Measurements from ENCODE around the gene CBR4. TPM values are rescaled to one million over a fixed set of nuclear protein-coding genes. Genes with fewer than 3 reads are reported as not detected.

CBR4 gene
- total RNA-seq, 1 donor from 2014 or later = 19.8 TPM

- Histone ChIP-seq H3K9me3 (ENCODE audit: control insufficient read depth in 3 of 3, low read length in 3 of 3) (no peaks in the 10 kb centered on the region), H3K36me3 (ENCODE audit: control insufficient read depth in 3 of 3, insufficient read depth in 3 of 3, low read length in 3 of 3) (no peaks in the 10 kb centered on the region), H3K27me3 (ENCODE audit: control insufficient read depth in 3 of 3, insufficient read depth in 3 of 3, low read length in 3 of 3) (no peaks in the 10 kb centered on the region), H3K9ac (ENCODE audit: low read depth in 1 of 3, low read length in 3 of 3) (no peak overlapping the region), H3K27ac (ENCODE audit: low read depth, low read length) (no peak overlapping the region), H3K4me1 (ENCODE audit: control insufficient read depth in 3 of 3, insufficient read depth in 3 of 3, low read length in 3 of 3) (peaks cover 0 to 5% (median 5%) of the 10 kb centered on the region in 3 donors), H3K4me3 (ENCODE audit: low read length in 3 of 3) (no peak overlapping the region)
Observed at GRCh38 chr4:169017971-169018370, 7.9 kb upstream of the CBR4 start.

GRCh38 chr4:169015186-169015623, 5.2 kb upstream of the CBR4 start:
- Histone ChIP-seq H3K36me3 (ENCODE audit: control insufficient read depth in 3 of 3, insufficient read depth in 3 of 3, low read length in 3 of 3) (no peaks in the 10 kb centered on the region), H3K9me3 (ENCODE audit: control insufficient read depth in 3 of 3, low read length in 3 of 3) (no peaks in the 10 kb centered on the region), H3K27me3 (ENCODE audit: control insufficient read depth in 3 of 3, insufficient read depth in 3 of 3, low read length in 3 of 3) (no peaks in the 10 kb centered on the region), H3K27ac (ENCODE audit: low read depth, low read length) (no peak overlapping the region), H3K4me1 (ENCODE audit: control insufficient read depth in 3 of 3, insufficient read depth in 3 of 3, low read length in 3 of 3) (peaks cover 0 to 5% (median 5%) of the 10 kb centered on the region in 3 donors), H3K4me3 (ENCODE audit: low read length in 3 of 3) (no peak overlapping the region), H3K9ac (ENCODE audit: low read depth in 1 of 3, low read length in 3 of 3) (no peak overlapping the region)

GRCh38 chr4:169014586-169014985, 4.5 kb upstream of the CBR4 start:
- Histone ChIP-seq H3K4me1 (ENCODE audit: control insufficient read depth in 3 of 3, insufficient read depth in 3 of 3, low read length in 3 of 3) (peaks cover 0 to 5% (median 5%) of the 10 kb centered on the region in 3 donors), H3K4me3 (ENCODE audit: low read length in 3 of 3) (no peak overlapping the region), H3K27me3 (ENCODE audit: control insufficient read depth in 3 of 3, insufficient read depth in 3 of 3, low read length in 3 of 3) (no peaks in the 10 kb centered on the region), H3K27ac (ENCODE audit: low read depth, low read length) (no peak overlapping the region), H3K9ac (ENCODE audit: low read depth in 1 of 3, low read length in 3 of 3) (no peak overlapping the region), H3K9me3 (ENCODE audit: control insufficient read depth in 3 of 3, low read length in 3 of 3) (no peaks in the 10 kb centered on the region), H3K36me3 (ENCODE audit: control insufficient read depth in 3 of 3, insufficient read depth in 3 of 3, low read length in 3 of 3) (no peaks in the 10 kb centered on the region)

GRCh38 chr4:169013396-169013795, 3.3 kb upstream of the CBR4 start:
- Histone ChIP-seq H3K9ac (ENCODE audit: low read depth in 1 of 3, low read length in 3 of 3) (no peak overlapping the region), H3K27ac (ENCODE audit: low read depth, low read length) (no peak overlapping the region), H3K27me3 (ENCODE audit: control insufficient read depth in 3 of 3, insufficient read depth in 3 of 3, low read length in 3 of 3) (no peaks in the 10 kb centered on the region), H3K4me3 (ENCODE audit: low read length in 3 of 3) (no peak overlapping the region), H3K4me1 (ENCODE audit: control insufficient read depth in 3 of 3, insufficient read depth in 3 of 3, low read length in 3 of 3) (peaks cover 6 to 15% (median 10%) of the 10 kb centered on the region in 3 donors), H3K36me3 (ENCODE audit: control insufficient read depth in 3 of 3, insufficient read depth in 3 of 3, low read length in 3 of 3) (no peaks in the 10 kb centered on the region), H3K9me3 (ENCODE audit: control insufficient read depth in 3 of 3, low read length in 3 of 3) (no peaks in the 10 kb centered on the region)

- H3K9ac ChIP-seq (ENCODE audit: low read depth in 1 of 3, low read length in 3 of 3) = no peak overlapping the region
- H3K36me3 ChIP-seq (ENCODE audit: control insufficient read depth in 3 of 3, insufficient read depth in 3 of 3, low read length in 3 of 3) = no peaks in the 10 kb centered on the region
- no peaks in the 10 kb centered on the region for H3K27me3 ChIP-seq (ENCODE audit: control insufficient read depth in 3 of 3, insufficient read depth in 3 of 3, low read length in 3 of 3)
- no peak overlapping the region for H3K4me3 ChIP-seq (ENCODE audit: low read length in 3 of 3)
- no peaks in the 10 kb centered on the region for H3K9me3 ChIP-seq (ENCODE audit: control insufficient read depth in 3 of 3, low read length in 3 of 3)
- H3K4me1 ChIP-seq (ENCODE audit: control insufficient read depth in 3 of 3, insufficient read depth in 3 of 3, low read length in 3 of 3) = peaks cover 7 to 22% (median 12%) of the 10 kb centered on the region in 3 donors
- H3K27ac ChIP-seq (ENCODE audit: low read depth, low read length) = no peak overlapping the region
Observed at GRCh38 chr4:169012049-169012448, 2.0 kb upstream of the CBR4 start.

GRCh38 chr4:169009286-169010124, 550 bp downstream of the CBR4 start:
- H3K9ac ChIP-seq (ENCODE audit: low read depth in 1 of 3, low read length in 3 of 3) = peak overlapping the region; percentile 89 to 94 (median 93)
- H3K4me3 ChIP-seq (ENCODE audit: low read length in 3 of 3) = peak overlapping the region; percentile 88 to 93 (median 92)
- H3K4me1 ChIP-seq (ENCODE audit: control insufficient read depth in 3 of 3, insufficient read depth in 3 of 3, low read length in 3 of 3) = peaks cover 7 to 18% (median 7%) of the 10 kb centered on the region in 3 donors
- H3K9me3 ChIP-seq (ENCODE audit: control insufficient read depth in 3 of 3, low read length in 3 of 3) = no peaks in the 10 kb centered on the region
- no peaks in the 10 kb centered on the region for H3K27me3 ChIP-seq (ENCODE audit: control insufficient read depth in 3 of 3, insufficient read depth in 3 of 3, low read length in 3 of 3)
- peaks cover 0 to 5% (median 0%) of the 10 kb centered on the region in 3 donors for H3K36me3 ChIP-seq (ENCODE audit: control insufficient read depth in 3 of 3, insufficient read depth in 3 of 3, low read length in 3 of 3)
- peak overlapping the region; percentile 92 for H3K27ac ChIP-seq (ENCODE audit: low read depth, low read length)

GRCh38 chr4:169005453-169006099, 4.5 kb downstream of the CBR4 start:
- Histone ChIP-seq H3K9ac (ENCODE audit: low read depth in 1 of 3, low read length in 3 of 3) (no peak overlapping the region), H3K27me3 (ENCODE audit: control insufficient read depth in 3 of 3, insufficient read depth in 3 of 3, low read length in 3 of 3) (no peaks in the 10 kb centered on the region), H3K9me3 (ENCODE audit: control insufficient read depth in 3 of 3, low read length in 3 of 3) (no peaks in the 10 kb centered on the region), H3K4me1 (ENCODE audit: control insufficient read depth in 3 of 3, insufficient read depth in 3 of 3, low read length in 3 of 3) (peaks cover 7 to 18% (median 7%) of the 10 kb centered on the region in 3 donors), H3K27ac (ENCODE audit: low read depth, low read length) (no peak overlapping the region), H3K4me3 (ENCODE audit: low read length in 3 of 3) (no peak overlapping the region), H3K36me3 (ENCODE audit: control insufficient read depth in 3 of 3, insufficient read depth in 3 of 3, low read length in 3 of 3) (peaks cover 2 to 18% (median 4%) of the 10 kb centered on the region in 3 donors)

- no peak overlapping the region for H3K9ac ChIP-seq (ENCODE audit: low read depth in 1 of 3, low read length in 3 of 3)
- H3K4me1 ChIP-seq (ENCODE audit: control insufficient read depth in 3 of 3, insufficient read depth in 3 of 3, low read length in 3 of 3) = peaks cover 3 to 7% (median 6%) of the 10 kb centered on the region in 3 donors
- no peaks in the 10 kb centered on the region for H3K27me3 ChIP-seq (ENCODE audit: control insufficient read depth in 3 of 3, insufficient read depth in 3 of 3, low read length in 3 of 3)
- no peak overlapping the region for H3K27ac ChIP-seq (ENCODE audit: low read depth, low read length)
- no peak overlapping the region for H3K4me3 ChIP-seq (ENCODE audit: low read length in 3 of 3)
- no peaks in the 10 kb centered on the region for H3K9me3 ChIP-seq (ENCODE audit: control insufficient read depth in 3 of 3, low read length in 3 of 3)
- H3K36me3 ChIP-seq (ENCODE audit: control insufficient read depth in 3 of 3, insufficient read depth in 3 of 3, low read length in 3 of 3) = peaks cover 2 to 17% (median 4%) of the 10 kb centered on the region in 3 donors
Observed at GRCh38 chr4:169000315-169000714, 9.7 kb downstream of the CBR4 start.

- Histone ChIP-seq H3K4me1 (ENCODE audit: control insufficient read depth in 3 of 3, insufficient read depth in 3 of 3, low read length in 3 of 3) (peaks cover 3 to 7% (median 6%) of the 10 kb centered on the region in 3 donors), H3K9me3 (ENCODE audit: control insufficient read depth in 3 of 3, low read length in 3 of 3) (no peaks in the 10 kb centered on the region), H3K27me3 (ENCODE audit: control insufficient read depth in 3 of 3, insufficient read depth in 3 of 3, low read length in 3 of 3) (no peaks in the 10 kb centered on the region), H3K9ac (ENCODE audit: low read depth in 1 of 3, low read length in 3 of 3) (no peak overlapping the region), H3K36me3 (ENCODE audit: control insufficient read depth in 3 of 3, insufficient read depth in 3 of 3, low read length in 3 of 3) (peaks cover 2 to 14% (median 4%) of the 10 kb centered on the region in 3 donors), H3K4me3 (ENCODE audit: low read length in 3 of 3) (no peak overlapping the region), H3K27ac (ENCODE audit: low read depth, low read length) (no peak overlapping the region)
Observed at GRCh38 chr4:168999809-169000208, 10.2 kb downstream of the CBR4 start.

- peaks cover 3 to 7% (median 6%) of the 10 kb centered on the region in 3 donors for H3K4me1 ChIP-seq (ENCODE audit: control insufficient read depth in 3 of 3, insufficient read depth in 3 of 3, low read length in 3 of 3)
- H3K9me3 ChIP-seq (ENCODE audit: control insufficient read depth in 3 of 3, low read length in 3 of 3) = no peaks in the 10 kb centered on the region
- H3K36me3 ChIP-seq (ENCODE audit: control insufficient read depth in 3 of 3, insufficient read depth in 3 of 3, low read length in 3 of 3) = peaks cover 2 to 14% (median 4%) of the 10 kb centered on the region in 3 donors
- H3K9ac ChIP-seq (ENCODE audit: low read depth in 1 of 3, low read length in 3 of 3) = no peak overlapping the region
- H3K4me3 ChIP-seq (ENCODE audit: low read length in 3 of 3) = no peak overlapping the region
- H3K27ac ChIP-seq (ENCODE audit: low read depth, low read length) = no peak overlapping the region
- H3K27me3 ChIP-seq (ENCODE audit: control insufficient read depth in 3 of 3, insufficient read depth in 3 of 3, low read length in 3 of 3) = no peaks in the 10 kb centered on the region
Observed at GRCh38 chr4:168998596-168998995, 11.5 kb downstream of the CBR4 start.
